Adrenal gland (tissue), 5 donors: ENCODE results near the gene CPM.

Experiments
- POLR2A ChIP-seq, 2 donors: fragments of 450-650 bp; IDR thresholded peaks; one replicate each; pipeline ENCODE4 v1.6.1; 2017; ENCODE audit warnings: antibody characterized with exemption in 2 of 2, mild to moderate bottlenecking in 2 of 2, moderate library complexity in 1 of 2
- TF ChIP-seq, protein P1 (sequence below), 6 experiments: fragments of 450-650 bp in 4 of 6; fragments of 200-600 bp in 2 of 6; sonication (generic) in 1 of 6; IDR thresholded peaks; 1 replicate in 5 of 6; 2 replicates in 1 of 6; pipeline versions ENCODE4 v1.5.1 to v1.8.0; 2016 to 2021; ENCODE audit warnings: antibody characterized with exemption in 6 of 6, mild to moderate bottlenecking in 2 of 6, moderate library complexity in 1 of 6
- donor health status: DM: no; HTN: no; CAD: no.

DNA sequence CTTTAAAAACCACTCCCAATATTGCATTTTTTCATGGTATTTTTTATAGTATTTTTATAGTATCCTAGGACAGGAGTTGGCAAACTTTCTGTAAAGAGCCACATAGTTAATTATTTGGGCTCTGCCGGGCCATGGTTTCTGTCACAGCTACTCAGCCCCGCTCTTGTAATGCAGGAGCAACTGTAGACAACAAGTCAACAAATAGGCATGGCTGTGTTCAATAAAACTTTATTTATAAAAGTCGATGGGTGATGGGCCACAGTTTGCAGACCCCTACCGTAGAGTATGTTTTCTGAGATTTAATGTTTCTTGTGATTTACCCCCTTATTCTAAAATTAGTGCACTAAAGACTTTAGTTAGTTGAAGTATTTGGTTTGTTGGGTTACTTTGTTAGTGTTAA is 99.5 kb downstream of the CPM start:
- TF ChIP-seq, protein P1, sequence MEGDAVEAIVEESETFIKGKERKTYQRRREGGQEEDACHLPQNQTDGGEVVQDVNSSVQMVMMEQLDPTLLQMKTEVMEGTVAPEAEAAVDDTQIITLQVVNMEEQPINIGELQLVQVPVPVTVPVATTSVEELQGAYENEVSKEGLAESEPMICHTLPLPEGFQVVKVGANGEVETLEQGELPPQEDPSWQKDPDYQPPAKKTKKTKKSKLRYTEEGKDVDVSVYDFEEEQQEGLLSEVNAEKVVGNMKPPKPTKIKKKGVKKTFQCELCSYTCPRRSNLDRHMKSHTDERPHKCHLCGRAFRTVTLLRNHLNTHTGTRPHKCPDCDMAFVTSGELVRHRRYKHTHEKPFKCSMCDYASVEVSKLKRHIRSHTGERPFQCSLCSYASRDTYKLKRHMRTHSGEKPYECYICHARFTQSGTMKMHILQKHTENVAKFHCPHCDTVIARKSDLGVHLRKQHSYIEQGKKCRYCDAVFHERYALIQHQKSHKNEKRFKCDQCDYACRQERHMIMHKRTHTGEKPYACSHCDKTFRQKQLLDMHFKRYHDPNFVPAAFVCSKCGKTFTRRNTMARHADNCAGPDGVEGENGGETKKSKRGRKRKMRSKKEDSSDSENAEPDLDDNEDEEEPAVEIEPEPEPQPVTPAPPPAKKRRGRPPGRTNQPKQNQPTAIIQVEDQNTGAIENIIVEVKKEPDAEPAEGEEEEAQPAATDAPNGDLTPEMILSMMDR (IDR thresholded peaks at IDR 0.05) = no peak
- no peak for TF ChIP-seq POLR2A (IDR thresholded peaks at IDR 0.05)
